ENCODE measurements around the gene EFNB3. TPM values are rescaled to one million over a fixed set of nuclear protein-coding genes. Genes with fewer than 3 reads are reported as not detected.

EFNB3 gene
- total RNA-seq, 1 experiment from 2014 or later: 5.1 TPM

DNA sequence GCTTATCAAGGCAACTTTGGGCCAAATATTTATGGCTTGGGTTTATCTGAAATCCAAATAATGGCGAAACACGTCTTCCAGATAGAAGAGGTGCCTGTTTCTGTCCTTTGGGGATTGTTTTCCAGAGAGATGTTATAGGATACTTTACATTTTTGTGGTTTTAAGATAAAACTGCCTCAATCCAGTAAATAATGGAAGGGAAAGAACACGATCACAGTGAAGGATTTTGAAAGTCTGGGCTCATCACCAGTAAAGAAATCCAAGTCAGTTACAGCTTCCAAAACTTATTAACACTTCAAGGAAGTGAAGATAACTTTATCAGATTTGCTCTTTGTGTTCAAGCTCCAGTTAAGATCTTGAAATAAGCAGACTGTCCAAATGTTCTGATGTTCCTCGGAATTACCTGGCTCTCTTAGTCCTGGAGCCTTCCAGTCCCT, 42.7 kb downstream of the EFNB3 start:
- Mint-ChIP-seq H3K9me3 (ENCODE audit: unreplicated experiment) (no peaks in the 10 kb centered on the region), H3K36me3 (ENCODE audit: insufficient read depth, unreplicated experiment) (peaks cover 5% of the 10 kb centered on the region), H3K27me3 (ENCODE audit: insufficient read depth, unreplicated experiment) (no peaks in the 10 kb centered on the region), H3K4me1 (ENCODE audit: low read depth, unreplicated experiment) (peaks cover 8% of the 10 kb centered on the region), H3K4me3 (ENCODE audit: unreplicated experiment) (peak overlapping the region; percentile 49), H3K27ac (ENCODE audit: unreplicated experiment) (peak overlapping the region; percentile 55)
- DNase-seq: peak in 1 of 2 experiments; percentile 45
- H3K4me1 ChIP-seq: peaks cover 3% of the 10 kb centered on the region; the same call in 1 of the 2 replicates
- no TSS peak for BruUV-seq (replicated peaks)
- no peak overlapping the region for H3K4me3 ChIP-seq (ENCODE audit: low read depth, low read length)
- TF ChIP-seq, protein P1, sequence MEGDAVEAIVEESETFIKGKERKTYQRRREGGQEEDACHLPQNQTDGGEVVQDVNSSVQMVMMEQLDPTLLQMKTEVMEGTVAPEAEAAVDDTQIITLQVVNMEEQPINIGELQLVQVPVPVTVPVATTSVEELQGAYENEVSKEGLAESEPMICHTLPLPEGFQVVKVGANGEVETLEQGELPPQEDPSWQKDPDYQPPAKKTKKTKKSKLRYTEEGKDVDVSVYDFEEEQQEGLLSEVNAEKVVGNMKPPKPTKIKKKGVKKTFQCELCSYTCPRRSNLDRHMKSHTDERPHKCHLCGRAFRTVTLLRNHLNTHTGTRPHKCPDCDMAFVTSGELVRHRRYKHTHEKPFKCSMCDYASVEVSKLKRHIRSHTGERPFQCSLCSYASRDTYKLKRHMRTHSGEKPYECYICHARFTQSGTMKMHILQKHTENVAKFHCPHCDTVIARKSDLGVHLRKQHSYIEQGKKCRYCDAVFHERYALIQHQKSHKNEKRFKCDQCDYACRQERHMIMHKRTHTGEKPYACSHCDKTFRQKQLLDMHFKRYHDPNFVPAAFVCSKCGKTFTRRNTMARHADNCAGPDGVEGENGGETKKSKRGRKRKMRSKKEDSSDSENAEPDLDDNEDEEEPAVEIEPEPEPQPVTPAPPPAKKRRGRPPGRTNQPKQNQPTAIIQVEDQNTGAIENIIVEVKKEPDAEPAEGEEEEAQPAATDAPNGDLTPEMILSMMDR (IDR thresholded peaks at IDR 0.05; ENCODE audit: insufficient read depth in 1 of 2, low read depth in 1 of 2, low read length in 1 of 2, severe bottlenecking in 1 of 2, unreplicated experiment in 1 of 2): no peak
- H3K9me3 ChIP-seq: no peaks in the 10 kb centered on the region
- no peaks in the 10 kb centered on the region for H3K27me3 ChIP-seq (replicated peaks; ENCODE audit: control insufficient read depth, insufficient read depth, low read length)
- no peaks in the 10 kb centered on the region for H3K36me3 ChIP-seq (ENCODE audit: control insufficient read depth, insufficient read depth, low read length)
- intact Hi-C loops (cut with micrococcal nuclease; ENCODE audit: unreplicated experiment): loop anchor here (1.0 to 10.0 kb wide), 4 partner anchors 70 to 237 kb away; partner anchors contain the start of gene RNF227
- POLR2A ChIA-PET: interaction anchor here (1.0 kb wide), 1 partner anchor 110 kb away, joined by 5 read pairs; the partner anchor contains the start of gene NAA38
- CTCF ChIA-PET: interaction anchor here (0.7 to 1.2 kb wide), 5 partner anchors 77 to 110 kb away, joined by 3 read pairs; partner anchors contain the start of genes CYB5D1, KDM6B and NAA38

DNA sequence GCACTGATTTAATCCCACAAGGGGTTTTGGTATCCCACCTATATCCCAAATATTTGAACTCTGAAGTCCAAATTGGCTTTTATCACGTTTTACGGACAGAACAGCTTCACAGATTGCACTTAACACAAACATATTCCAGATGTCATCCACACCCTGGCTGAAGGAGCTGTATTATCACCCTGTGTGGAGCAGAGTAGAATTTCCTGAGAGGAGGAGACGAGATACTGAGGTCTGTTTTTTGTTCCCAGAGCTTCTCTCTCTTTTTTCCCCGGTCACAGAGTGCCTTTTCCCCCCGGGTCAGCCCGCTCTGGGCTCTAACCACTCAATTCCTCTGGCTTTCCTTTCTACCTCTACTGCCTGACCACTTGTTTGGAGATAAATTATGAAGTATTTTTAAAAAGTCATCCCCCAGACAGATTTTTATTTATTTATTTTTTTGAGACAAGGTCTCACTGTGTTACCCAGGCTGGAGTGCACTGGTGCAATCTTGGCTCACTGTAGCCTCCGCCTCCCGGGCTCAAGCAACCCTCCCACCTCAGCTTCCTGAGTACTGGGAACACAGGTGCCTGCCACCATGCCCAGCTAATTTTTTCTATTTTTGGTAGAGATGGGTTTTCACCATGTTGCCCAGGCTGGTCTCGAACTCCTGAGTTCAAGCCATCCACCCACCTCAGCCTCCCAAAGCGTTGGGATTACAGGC, 43.2 kb downstream of the EFNB3 start:
- intact Hi-C loops (cut with micrococcal nuclease; ENCODE audit: unreplicated experiment): loop anchor here (10.0 kb wide), 2 partner anchors 167 to 237 kb away; partner anchors contain the start of gene RNF227
- H3K9me3 Mint-ChIP-seq (ENCODE audit: unreplicated experiment): no peaks in the 10 kb centered on the region
- Histone ChIP-seq H3K4me3 (ENCODE audit: low read depth, low read length) (no peak overlapping the region), H3K27me3 (replicated peaks; ENCODE audit: control insufficient read depth, insufficient read depth, low read length) (no peaks in the 10 kb centered on the region), H3K4me1 (peaks cover 3% of the 10 kb centered on the region; the same call in 1 of the 2 replicates), H3K9me3 (no peaks in the 10 kb centered on the region), H3K36me3 (ENCODE audit: control insufficient read depth, insufficient read depth, low read length) (no peaks in the 10 kb centered on the region)
- H3K36me3 Mint-ChIP-seq (ENCODE audit: insufficient read depth, unreplicated experiment): peaks cover 5% of the 10 kb centered on the region
- H3K4me1 Mint-ChIP-seq (ENCODE audit: low read depth, unreplicated experiment): peaks cover 8% of the 10 kb centered on the region
- peak in 1 of 2 experiments; percentile 18 for DNase-seq
- H3K27ac Mint-ChIP-seq (ENCODE audit: unreplicated experiment): peak overlapping the region; percentile 55
- ChIA-PET CTCF (interaction anchor here (0.7 to 1.2 kb wide), 5 partner anchors 77 to 109 kb away, joined by 3 read pairs; partner anchors contain the start of genes CYB5D1, KDM6B and NAA38), POLR2A (interaction anchor here (1.0 to 1.1 kb wide), 2 partner anchors 94 to 109 kb away, joined by 3 to 5 read pairs; partner anchors contain the start of gene NAA38)
- H3K27me3 Mint-ChIP-seq (ENCODE audit: insufficient read depth, unreplicated experiment): no peaks in the 10 kb centered on the region
- BruUV-seq (replicated peaks): no TSS peak
- TF ChIP-seq, protein P1 (IDR thresholded peaks at IDR 0.05; ENCODE audit: insufficient read depth in 1 of 2, low read depth in 1 of 2, low read length in 1 of 2, severe bottlenecking in 1 of 2, unreplicated experiment in 1 of 2): no peak
- H3K4me3 Mint-ChIP-seq (ENCODE audit: unreplicated experiment): peak overlapping the region; percentile 31

DNA sequence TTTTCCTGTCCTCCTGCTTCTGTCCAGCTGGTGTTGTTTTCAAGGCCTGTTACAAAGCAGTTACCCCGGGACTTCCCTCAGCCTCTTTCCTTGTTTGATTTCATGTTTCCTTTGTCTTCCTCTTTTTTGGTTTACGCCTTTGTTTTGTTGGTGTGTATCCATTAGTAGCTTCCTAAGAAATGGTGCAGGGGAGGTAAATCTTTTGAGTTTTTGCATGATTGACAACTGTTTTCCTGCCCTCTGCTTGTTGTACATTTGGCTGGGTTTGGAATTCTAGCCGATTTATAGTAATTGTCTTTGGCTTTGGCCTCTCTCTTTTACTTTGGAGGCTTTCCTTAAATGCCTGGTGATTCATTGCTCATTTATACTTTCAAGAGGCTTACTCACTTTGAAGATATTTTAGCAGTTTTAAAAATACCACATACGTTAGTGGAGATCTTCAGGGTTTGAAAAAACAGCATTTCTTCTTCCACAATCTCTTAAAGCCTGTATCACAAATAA, 45.4 kb downstream of the EFNB3 start:
- Mint-ChIP-seq H3K9me3 (ENCODE audit: unreplicated experiment) (no peaks in the 10 kb centered on the region), H3K36me3 (ENCODE audit: insufficient read depth, unreplicated experiment) (peaks cover 5% of the 10 kb centered on the region), H3K4me3 (ENCODE audit: unreplicated experiment) (no peak overlapping the region), H3K27ac (ENCODE audit: unreplicated experiment) (no peak overlapping the region), H3K4me1 (ENCODE audit: low read depth, unreplicated experiment) (no peaks in the 10 kb centered on the region), H3K27me3 (ENCODE audit: insufficient read depth, unreplicated experiment) (no peaks in the 10 kb centered on the region)
- no peaks in the 10 kb centered on the region for H3K27me3 ChIP-seq (replicated peaks; ENCODE audit: control insufficient read depth, insufficient read depth, low read length)
- H3K4me3 ChIP-seq (ENCODE audit: low read depth, low read length): no peak overlapping the region
- DNase-seq: no peak
- ChIA-PET POLR2A (no interaction called here), CTCF (no interaction called here)
- TF ChIP-seq, protein P1 (IDR thresholded peaks at IDR 0.05; ENCODE audit: insufficient read depth in 1 of 2, low read depth in 1 of 2, low read length in 1 of 2, severe bottlenecking in 1 of 2, unreplicated experiment in 1 of 2): no peak
- no peaks in the 10 kb centered on the region for H3K36me3 ChIP-seq (ENCODE audit: control insufficient read depth, insufficient read depth, low read length)
- no TSS peak for BruUV-seq (replicated peaks)
- intact Hi-C loops (cut with micrococcal nuclease; ENCODE audit: unreplicated experiment): no loop called here
- H3K9me3 ChIP-seq: no peaks in the 10 kb centered on the region
- peaks cover 3% of the 10 kb centered on the region; the same call in 1 of the 2 replicates for H3K4me1 ChIP-seq
